ENCODE results near the gene OAT.

The OAT gene

DNA sequence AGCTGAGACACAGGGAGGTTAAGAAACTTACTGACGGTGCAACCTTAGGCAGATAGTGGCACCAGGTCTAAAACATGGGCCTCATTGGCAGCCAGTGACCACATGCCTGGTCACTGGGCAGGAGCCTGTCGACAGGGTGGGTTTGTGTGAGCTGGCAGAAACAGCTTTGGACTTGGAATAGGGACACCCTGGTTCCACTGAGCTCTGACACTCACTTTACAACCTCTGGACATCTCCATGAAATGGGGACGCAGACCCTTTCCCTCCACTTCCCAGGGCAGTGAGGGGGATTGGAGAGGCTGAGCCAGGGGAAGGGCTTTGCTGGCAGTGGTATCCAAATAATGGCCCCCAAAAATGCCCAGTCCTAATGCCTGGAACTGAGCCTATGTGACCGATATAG is 49.7 kb downstream of the OAT start:
- H3K9me3 ChIP-seq, result no peaks in the 10 kb centered on the region
- no peak for DNase-seq
- no peaks in the 10 kb centered on the region for H3K27me3 ChIP-seq
- H3K36me3 ChIP-seq, result no peaks in the 10 kb centered on the region
- H3K4me1 ChIP-seq, result no peaks in the 10 kb centered on the region
- no peak overlapping the region for H3K4me3 ChIP-seq (ENCODE audit: low read depth, low read length)
- no peak for TF ChIP-seq CTCF (IDR thresholded peaks at IDR 0.05; ENCODE audit: low read depth, low read length)

- no peak for TF ChIP-seq CTCF (IDR thresholded peaks at IDR 0.05; ENCODE audit: low read depth, low read length)
- Histone ChIP-seq H3K36me3 (no peaks in the 10 kb centered on the region), H3K4me3 (ENCODE audit: low read depth, low read length) (no peak overlapping the region), H3K4me1 (no peaks in the 10 kb centered on the region), H3K27me3 (no peaks in the 10 kb centered on the region), H3K9me3 (no peaks in the 10 kb centered on the region)
- DNase-seq, result no peak
Measured at GRCh38 chr10:124367936-124368335, 50.8 kb downstream of the OAT start.

GRCh38 chr10:124367414-124367813 is 51.3 kb downstream of the OAT start:
- no peaks in the 10 kb centered on the region for H3K4me1 ChIP-seq
- TF ChIP-seq CTCF (IDR thresholded peaks at IDR 0.05; ENCODE audit: low read depth, low read length), result no peak
- no peak overlapping the region for H3K4me3 ChIP-seq (ENCODE audit: low read depth, low read length)

DNA sequence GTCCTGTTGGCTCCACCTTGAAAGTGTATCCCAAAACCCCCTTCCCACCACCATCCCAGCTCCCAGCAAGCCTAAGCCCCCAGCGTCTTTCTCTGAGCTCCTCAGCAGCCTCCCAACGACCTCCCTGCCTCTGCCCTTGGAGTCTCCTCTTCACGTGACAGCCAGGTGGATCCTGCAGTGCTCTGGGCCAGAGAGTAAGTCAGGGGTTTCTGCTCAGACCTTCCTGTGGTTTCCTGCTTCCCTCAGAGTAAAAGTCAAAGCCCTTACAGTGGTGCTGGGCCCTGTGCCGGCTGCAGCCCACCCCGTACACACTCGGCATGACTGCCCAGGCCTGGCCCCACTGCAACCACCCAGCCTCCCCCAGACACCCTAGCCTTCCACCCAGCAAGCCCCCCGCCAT is 51.9 kb downstream of the OAT start:
- no peak for TF ChIP-seq CTCF (IDR thresholded peaks at IDR 0.05; ENCODE audit: low read depth, low read length)
- Histone ChIP-seq H3K4me1 (no peaks in the 10 kb centered on the region), H3K27me3 (no peaks in the 10 kb centered on the region), H3K4me3 (ENCODE audit: low read depth, low read length) (no peak overlapping the region), H3K36me3 (no peaks in the 10 kb centered on the region), H3K9me3 (no peaks in the 10 kb centered on the region)
- no peak for DNase-seq

More at GRCh38 chr10:124367414-124367813, 51.3 kb downstream of the OAT start:
- DNase-seq, result no peak
- no peaks in the 10 kb centered on the region for H3K36me3 ChIP-seq
- no peaks in the 10 kb centered on the region for H3K27me3 ChIP-seq
- no peaks in the 10 kb centered on the region for H3K9me3 ChIP-seq

- TF ChIP-seq CTCF (IDR thresholded peaks at IDR 0.05; ENCODE audit: low read depth, low read length), result no peak
- H3K4me3 ChIP-seq (ENCODE audit: low read depth, low read length), result no peak overlapping the region
- DNase-seq, result no peak
- no peaks in the 10 kb centered on the region for H3K36me3 ChIP-seq
- H3K27me3 ChIP-seq, result no peaks in the 10 kb centered on the region
- no peaks in the 10 kb centered on the region for H3K9me3 ChIP-seq
- H3K4me1 ChIP-seq, result no peaks in the 10 kb centered on the region
Measured at GRCh38 chr10:124366343-124366742, 52.4 kb downstream of the OAT start.

DNA sequence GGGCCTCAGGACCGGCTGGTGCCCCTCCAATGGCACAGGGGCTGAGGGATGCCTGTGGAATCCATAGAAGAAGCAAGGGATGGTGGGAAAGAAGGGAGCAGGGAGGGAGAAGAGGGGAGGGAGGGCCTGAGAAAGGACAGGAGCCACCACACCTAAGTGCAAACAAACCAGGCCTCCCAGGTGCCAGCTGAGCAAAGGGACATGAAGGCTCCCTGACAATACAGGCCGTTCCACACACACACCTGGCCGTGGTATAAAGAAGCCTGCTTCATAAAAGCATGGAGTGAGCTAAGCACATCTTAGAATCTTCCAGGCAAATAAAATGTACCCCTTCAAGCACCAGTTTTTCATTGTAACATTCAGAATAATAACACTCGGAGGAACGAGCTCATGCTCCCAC is 54.0 kb downstream of the OAT start:
- no peak for TF ChIP-seq CTCF (IDR thresholded peaks at IDR 0.05; ENCODE audit: low read depth, low read length)
- no peaks in the 10 kb centered on the region for H3K27me3 ChIP-seq
- no peak for DNase-seq

More for the DNA sequence above, 54.0 kb downstream of the OAT start:
- H3K9me3 ChIP-seq, result no peaks in the 10 kb centered on the region
- no peaks in the 10 kb centered on the region for H3K4me1 ChIP-seq
- H3K36me3 ChIP-seq, result no peaks in the 10 kb centered on the region
- no peak overlapping the region for H3K4me3 ChIP-seq (ENCODE audit: low read depth, low read length)
